Keratinocyte (primary cell): ENCODE results near the gene RBFOX2. TPM values are rescaled to one million over a fixed set of nuclear protein-coding genes. Genes with fewer than 3 reads are reported as not detected.

ENCODE experiments used
- DNase-seq: peaks from one replicate; pipeline ENCODE4 v3.0.0-alpha.2; 2011; ENCODE audit warnings: low read depth, missing footprints, low spot score
- FAIRE-seq: peaks from 2 replicates; lab custom pipeline; 2011; peaks lifted over from hg19 to GRCh38; lab: Jason Lieb, UNC
- H2AFZ ChIP-seq: 2 replicates; pipeline ENCODE4 v1.6.0; 2012; ENCODE audit warnings: low read length, control low read depth, inconsistent platforms; ENCODE audit not compliant: control insufficient read depth
- H3K27ac ChIP-seq: 2 replicates; pipeline ENCODE4 v1.5.1; 2011; ENCODE audit warnings: low read length; ENCODE audit not compliant: control insufficient read depth, insufficient read depth
- H3K27me3 ChIP-seq: 3 replicates; pipeline ENCODE4 v1.6.0; 2011; ENCODE audit warnings: low read length; ENCODE audit not compliant: control insufficient read depth, insufficient read depth; ENCODE audit errors: extremely low read depth
- H3K36me3 ChIP-seq, 2 experiments: 2 replicates in 1 of 2; 3 replicates in 1 of 2; pipeline ENCODE4 v1.5.1; 2011; ENCODE audit warnings: low read length in 2 of 2, mild to moderate bottlenecking in 1 of 2; ENCODE audit not compliant: control insufficient read depth in 2 of 2, insufficient read depth in 2 of 2; ENCODE audit errors: extremely low read depth in 1 of 2
- H3K4me1 ChIP-seq: 3 replicates; pipeline ENCODE4 v1.5.1; 2011; ENCODE audit warnings: low read length; ENCODE audit not compliant: control insufficient read depth, insufficient read depth; ENCODE audit errors: extremely low read depth
- H3K4me2 ChIP-seq: 3 replicates; pipeline ENCODE4 v1.6.0; 2011; ENCODE audit warnings: low read depth, low read length; ENCODE audit not compliant: control insufficient read depth, insufficient read depth; ENCODE audit errors: extremely low read depth
- H3K4me3 ChIP-seq, 3 experiments: fragments of 200-600 bp in 1 of 3; sonication (generic) in 1 of 3; 2 replicates in 2 of 3; 3 replicates in 1 of 3; pipeline ENCODE4 v1.5.1; 2011 to 2016; ENCODE audit warnings: low read length in 3 of 3, mild to moderate bottlenecking in 3 of 3, control low read depth in 2 of 3, inconsistent platforms in 1 of 3, low read depth in 1 of 3, mixed read lengths in 1 of 3, mixed run types in 1 of 3, moderate library complexity in 1 of 3; ENCODE audit not compliant: control insufficient read depth in 2 of 3, insufficient read depth in 2 of 3; ENCODE audit errors: extremely low read depth in 1 of 3
- H3K79me2 ChIP-seq: 2 replicates; pipeline ENCODE4 v1.6.0; 2012; ENCODE audit warnings: low read length; ENCODE audit not compliant: control insufficient read depth, insufficient read depth
- H3K9ac ChIP-seq: 3 replicates; pipeline ENCODE4 v1.6.0; 2011; ENCODE audit warnings: low read length; ENCODE audit not compliant: control insufficient read depth, insufficient read depth; ENCODE audit errors: extremely low read depth
- H3K9me1 ChIP-seq: 3 replicates; pipeline ENCODE4 v1.6.0; 2011; ENCODE audit warnings: low read length; ENCODE audit not compliant: control insufficient read depth, insufficient read depth; ENCODE audit errors: extremely low read depth
- H3K9me3 ChIP-seq: 2 replicates; pipeline ENCODE4 v1.5.1; 2012; ENCODE audit warnings: low read depth, low read length; ENCODE audit not compliant: control insufficient read depth
- H4K20me1 ChIP-seq: 3 replicates; pipeline ENCODE4 v1.6.0; 2011; ENCODE audit warnings: low read length; ENCODE audit not compliant: control insufficient read depth, insufficient read depth; ENCODE audit errors: extremely low read depth
- CTCF ChIP-seq, 3 experiments: IDR thresholded peaks in 1 of 3; conservative IDR thresholded peaks in 1 of 3; optimal IDR thresholded peaks in 1 of 3; 2 replicates in 2 of 3; 3 replicates in 1 of 3; pipeline versions ENCODE3 to v1.5.1; 2011; ENCODE audit warnings: low read length in 3 of 3, mild to moderate bottlenecking in 3 of 3, moderate library complexity in 2 of 3, control low read depth in 1 of 3, inconsistent platforms in 1 of 3; ENCODE audit not compliant: insufficient read depth in 2 of 3; ENCODE audit errors: extremely low read depth in 1 of 3
- EZH2 ChIP-seq: IDR thresholded peaks from one replicate; pipeline ENCODE4 v1.6.1; 2012; ENCODE audit warnings: inconsistent platforms, mild to moderate bottlenecking, low read length, moderate library complexity
- dilution Hi-C: fragments of 300-500 bp; cut with MboI; formaldehyde crosslinking; loops from one replicate; pipeline ENCODE4 v1.7.0; 2020; ENCODE audit warnings: low sequenced_read_pairs; ENCODE audit not compliant: extremely low pct_ligation_motif_present
- polyA plus RNA-seq, 5 experiments: library from polyadenylated mRNA; depleted of rRNA in 3 of 5; stranded (reverse) in 3 of 5; stranded (forward) in 1 of 5; unstranded in 1 of 5; fragments of >200 nt; gene quantifications; 1 replicate in 1 of 5; 2 replicates in 3 of 5; 3 replicates in 1 of 5; pipeline versions ENCODE4 v1.2.1 to v1.2.3, GENCODE V29; 2011 to 2012; ENCODE audit warnings: missing spikeins in 2 of 5, low read depth in 1 of 5, low replicate concordance in 1 of 5

The RBFOX2 gene
- polyA plus RNA-seq, 1 donor (not counting 4 experiments of a cell fraction or from before 2014, with no cell fraction given) = 118 TPM

GRCh38 chr22:35766654-35767580 is 261.7 kb downstream of the RBFOX2 start:
- Histone ChIP-seq H2AFZ (no peak overlapping the region), H3K27ac (no peak overlapping the region), H3K36me3 (peaks cover under 1 to 9% of the 10 kb centered on the region in 2 experiments), H3K4me1 (no peaks in the 10 kb centered on the region), H3K79me2 (no peaks in the 10 kb centered on the region), H3K4me2 (no peak overlapping the region), H3K9me1 (no peaks in the 10 kb centered on the region), H3K27me3 (no peaks in the 10 kb centered on the region), H3K9ac (no peak overlapping the region), H3K4me3 (no peak overlapping the region), H4K20me1 (no peaks in the 10 kb centered on the region), H3K9me3 (no peaks in the 10 kb centered on the region)
- DNase-seq (no peak), FAIRE-seq (no peak)
- TF ChIP-seq EZH2 (no peak), CTCF (optimal IDR thresholded peaks at IDR 0.05 in 1 of 3, IDR thresholded peaks at IDR 0.05 in 1 of 3, conservative IDR thresholded peaks at IDR 0.05 in 1 of 3; ENCODE audit: extremely low read depth in 1 of 3, insufficient read depth in 2 of 3, low read length in 3 of 3) (no peak)
- dilution Hi-C loops = no loop called here

GRCh38 chr22:35761037-35761436 is 267.6 kb downstream of the RBFOX2 start:
- dilution Hi-C loops = no loop called here
- H2AFZ ChIP-seq = no peak overlapping the region
- H3K27me3 ChIP-seq = no peaks in the 10 kb centered on the region

More at GRCh38 chr22:35761037-35761436, 267.6 kb downstream of the RBFOX2 start:
- no peak for FAIRE-seq
- Histone ChIP-seq H3K9me1 (no peaks in the 10 kb centered on the region), H3K9ac (no peak overlapping the region), H3K4me1 (no peaks in the 10 kb centered on the region), H3K79me2 (no peaks in the 10 kb centered on the region), H3K27ac (no peak overlapping the region), H3K36me3 (peaks cover 8 to 25% of the 10 kb centered on the region in 2 experiments), H4K20me1 (no peaks in the 10 kb centered on the region), H3K4me2 (no peak overlapping the region), H3K4me3 (no peak overlapping the region), H3K9me3 (no peaks in the 10 kb centered on the region)
- peak in 1 of 3 experiments; percentile 37 for TF ChIP-seq CTCF (optimal IDR thresholded peaks at IDR 0.05 in 1 of 3, IDR thresholded peaks at IDR 0.05 in 1 of 3, conservative IDR thresholded peaks at IDR 0.05 in 1 of 3; ENCODE audit: extremely low read depth in 1 of 3, insufficient read depth in 2 of 3, low read length in 3 of 3)
- TF ChIP-seq EZH2 = no peak
- DNase-seq = no peak
